HG03095 (cell line): ENCODE results near the gene C1orf21.
"Not testable (repeated sequence)": the region's sequence is repeated elsewhere in the genome, so short reads cannot be mapped to it uniquely, and the experiment has no call there.

Experiments
- ATAC-seq: cut with Tn5 transposase; IDR thresholded peaks from one replicate; pipeline ENCODE4 v1.9.1; 2021; ENCODE audit warnings: moderate library complexity; ENCODE audit not compliant: unreplicated experiment

Gene C1orf21

GRCh38 chr1:184590163-184590750 is 203.4 kb downstream of the C1orf21 start:
- no peak for ATAC-seq

- ATAC-seq = no peak
These were observed 206.8 kb downstream of the C1orf21 start for GRCh38 chr1:184593597-184593996.

- ATAC-seq = no peak
These were observed 208.8 kb downstream of the C1orf21 start for GRCh38 chr1:184595596-184595995.

- no peak for ATAC-seq
These were observed 210.3 kb downstream of the C1orf21 start for GRCh38 chr1:184596950-184597645.

- ATAC-seq = no peak
These were observed 211.0 kb downstream of the C1orf21 start for GRCh38 chr1:184597650-184598357.

- ATAC-seq = no peak
These were observed 211.8 kb downstream of the C1orf21 start for GRCh38 chr1:184598403-184599193.

- ATAC-seq = no peak
These were observed 217.5 kb downstream of the C1orf21 start for GRCh38 chr1:184604152-184604900.

- no peak for ATAC-seq
These were observed 219.1 kb downstream of the C1orf21 start for GRCh38 chr1:184605941-184606340.

- ATAC-seq = no peak
These were observed 220.0 kb downstream of the C1orf21 start for GRCh38 chr1:184606786-184607185.

- no peak for ATAC-seq
These were observed 221.8 kb downstream of the C1orf21 start for GRCh38 chr1:184608581-184608980.

- no peak for ATAC-seq
These were observed 222.2 kb downstream of the C1orf21 start for GRCh38 chr1:184608990-184609389.

- ATAC-seq = no peak
These were observed 224.2 kb downstream of the C1orf21 start for GRCh38 chr1:184610876-184611595.

- not testable (repeated sequence) for ATAC-seq
These were observed 225.4 kb downstream of the C1orf21 start for GRCh38 chr1:184612229-184612628.

GRCh38 chr1:184614667-184615066 is 227.8 kb downstream of the C1orf21 start:
- no peak for ATAC-seq

- ATAC-seq = no peak
These were observed 228.5 kb downstream of the C1orf21 start for GRCh38 chr1:184615301-184615700.

GRCh38 chr1:184616504-184616903 is 229.7 kb downstream of the C1orf21 start:
- ATAC-seq = no peak

- no peak for ATAC-seq
These were observed 230.7 kb downstream of the C1orf21 start for GRCh38 chr1:184617433-184618029.

GRCh38 chr1:184618851-184619250 is 232.0 kb downstream of the C1orf21 start:
- no peak for ATAC-seq

GRCh38 chr1:184620469-184620868 is 233.6 kb downstream of the C1orf21 start:
- ATAC-seq = no peak

- ATAC-seq = no peak
These were observed 234.4 kb downstream of the C1orf21 start for GRCh38 chr1:184621260-184621659.
